Stimulated activated CD8-positive, alpha-beta memory T cell treated with anti-CD3 and anti-CD28 coated beads, Interleukin-4, amount 100 ng/mL, for 1 hour (primary cell): ENCODE measurements around the gene CYP51A1.
"Not testable (repeated sequence)": the region's sequence is repeated elsewhere in the genome, so short reads cannot be mapped to it uniquely, and the experiment has no call there.

Experiments
- DNase-seq, 2 donors: peaks; one replicate each; pipeline ENCODE4 v3.0.0-alpha.2; 2020; ENCODE audit warnings: low read depth in 2 of 2, low spot score in 1 of 2

The CYP51A1 gene

DNA sequence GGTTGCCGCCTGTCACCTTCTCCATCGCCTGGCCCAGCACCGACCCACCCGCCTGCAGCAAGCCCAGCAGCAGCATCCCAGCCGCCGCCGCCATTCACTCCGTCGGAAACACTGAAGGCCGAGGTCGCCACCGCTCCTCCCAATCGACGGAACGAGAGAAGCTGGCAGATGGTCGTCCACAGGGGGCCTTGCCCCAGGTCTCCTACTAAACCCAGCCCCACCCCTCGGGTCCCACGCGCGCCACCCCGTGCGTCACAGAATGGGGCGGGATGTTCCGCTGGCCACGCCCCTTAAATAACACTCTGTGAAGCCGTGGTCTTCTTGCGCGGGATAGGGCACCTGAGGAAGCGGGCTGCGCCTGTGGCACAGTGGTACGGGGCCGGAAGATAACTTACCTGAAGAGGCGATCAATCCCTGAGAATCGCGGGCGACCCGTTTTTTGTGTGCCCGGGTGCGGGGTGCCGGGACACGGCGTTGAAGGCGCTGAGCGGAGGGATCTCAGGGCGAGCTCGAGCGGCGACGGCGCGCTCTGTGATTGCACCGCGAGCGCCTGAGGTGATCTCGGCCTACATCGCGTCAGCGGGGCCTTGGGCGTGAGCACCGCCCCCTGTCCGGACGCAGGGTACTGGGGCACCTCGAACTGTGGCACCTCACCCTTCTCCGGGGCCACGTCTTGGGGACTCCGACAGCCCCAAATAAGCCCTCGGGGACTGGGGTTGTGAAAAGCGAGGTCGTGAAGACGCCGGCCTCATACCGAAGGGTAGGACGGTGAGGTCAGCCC lies at the start of gene CYP51A1:
CYP51A1 (minus strand) TSS at position 207 of the 781 bp plus-strand sequence; CDS start at position 94, 113 bp downstream.
- DNase-seq: peak; percentile 90 to 92

DNA sequence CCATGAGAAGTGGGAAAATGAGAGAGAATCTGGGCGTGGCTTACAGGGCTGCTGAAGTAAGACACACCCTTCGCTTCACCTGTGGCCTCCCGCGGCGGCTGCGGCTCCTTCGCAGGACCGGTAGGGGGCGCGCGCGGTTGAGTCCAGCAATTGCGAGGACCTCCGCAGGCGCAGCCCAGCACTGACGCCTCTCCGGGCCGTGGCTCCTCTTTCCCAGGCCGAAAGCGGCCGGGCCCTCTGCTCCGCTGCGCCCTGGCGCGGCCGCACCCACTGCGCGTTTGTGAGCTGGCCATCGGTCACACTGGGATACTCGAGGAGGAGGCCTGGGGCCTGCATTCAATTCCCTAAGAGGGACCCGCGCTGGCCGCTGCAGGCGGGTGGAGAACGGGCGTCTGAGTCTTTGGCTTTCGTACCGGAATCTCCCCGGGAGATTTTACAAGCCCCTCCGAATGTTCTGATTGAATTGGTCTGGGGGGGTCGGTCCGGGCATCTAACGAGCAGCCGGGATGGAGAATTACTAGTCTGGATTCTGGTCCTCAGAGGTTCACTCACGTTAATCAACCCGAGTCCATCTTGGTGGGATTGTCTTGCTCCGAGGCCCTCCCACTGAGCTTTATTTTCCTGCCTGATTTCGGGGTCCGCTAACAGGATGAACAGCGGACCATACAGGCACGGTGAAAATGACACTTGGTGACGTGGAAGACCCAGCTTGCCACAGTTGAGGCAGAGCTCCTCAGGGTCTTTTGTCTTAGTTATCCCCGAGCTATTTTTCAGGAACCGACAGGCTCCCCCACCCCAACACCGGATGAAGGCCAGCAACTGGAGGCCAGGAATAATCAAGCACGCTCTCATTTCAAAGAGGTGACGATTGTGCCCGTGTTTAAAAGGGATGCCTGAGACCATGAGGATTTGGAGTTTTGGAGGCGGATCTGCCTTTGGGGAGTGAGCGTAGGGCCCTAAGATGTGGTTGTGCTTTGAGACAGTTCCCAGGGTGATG lies 44.9 kb upstream of the CYP51A1 start, which contains the start of gene LRRD1:
LRRD1 (minus strand) TSS at position 215 of the 997 bp plus-strand sequence. CDS start 13,940 bp downstream, outside the sequence.
- DNase-seq: peak; percentile 71 to 79

DNA sequence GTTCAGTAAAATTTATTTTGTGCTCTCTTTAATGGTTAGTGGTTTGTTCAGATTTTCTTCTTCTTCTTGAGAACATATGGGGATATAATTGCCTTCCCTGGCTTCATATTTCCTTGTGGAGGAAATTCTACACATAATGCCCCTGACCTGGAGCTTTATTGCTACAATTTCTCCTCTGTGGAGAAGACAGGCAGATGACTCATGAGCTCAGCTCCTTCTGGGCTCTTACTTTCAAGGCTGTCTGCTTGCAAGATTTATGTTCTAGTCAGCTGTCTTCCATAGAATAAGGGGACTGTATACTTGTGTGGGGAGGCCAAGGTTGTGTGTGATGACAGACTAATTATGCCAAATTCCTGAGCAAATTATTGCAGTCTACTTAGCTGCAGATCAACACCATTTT lies 43.1 kb upstream of the CYP51A1 start:
- no peak for DNase-seq

DNA sequence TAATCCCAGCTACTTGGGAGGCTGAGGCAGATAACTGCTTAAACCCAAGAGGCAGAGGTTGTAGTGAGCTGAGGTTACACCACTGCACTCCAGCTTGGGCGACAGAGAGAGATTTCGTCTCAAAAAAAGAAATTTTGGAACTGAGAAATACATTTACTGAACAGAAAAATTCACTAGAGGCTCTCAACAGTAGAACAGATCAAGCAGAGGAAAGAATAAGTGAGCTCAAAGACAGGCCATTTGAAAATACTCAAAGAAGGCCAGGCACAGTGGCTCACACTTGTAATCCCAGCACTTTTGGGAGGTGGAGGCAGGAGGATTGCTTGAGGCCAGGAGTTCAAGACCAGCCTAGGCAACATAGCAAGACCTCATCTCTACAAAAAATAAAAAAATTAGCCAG lies 35.3 kb upstream of the CYP51A1 start:
- DNase-seq: not testable (repeated sequence)

DNA sequence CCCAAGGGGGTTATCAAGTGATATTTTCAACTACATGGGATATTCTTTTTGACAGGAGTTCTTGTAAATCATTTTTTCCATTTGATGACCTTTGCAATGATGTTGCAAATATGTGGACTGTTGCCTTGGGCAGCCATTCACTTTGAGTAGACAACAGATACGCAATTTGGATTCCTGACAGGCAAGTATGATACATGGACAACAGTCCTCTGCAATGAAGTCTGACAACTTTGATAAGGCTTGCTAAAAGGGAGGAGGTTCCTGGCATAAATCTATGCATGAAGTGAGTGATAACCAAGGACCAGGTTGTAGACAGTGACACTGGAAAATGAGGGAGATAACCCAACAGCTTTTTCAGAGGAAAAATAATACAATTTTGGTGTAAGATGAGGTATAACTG lies 27.0 kb upstream of the CYP51A1 start:
- DNase-seq: no peak

DNA sequence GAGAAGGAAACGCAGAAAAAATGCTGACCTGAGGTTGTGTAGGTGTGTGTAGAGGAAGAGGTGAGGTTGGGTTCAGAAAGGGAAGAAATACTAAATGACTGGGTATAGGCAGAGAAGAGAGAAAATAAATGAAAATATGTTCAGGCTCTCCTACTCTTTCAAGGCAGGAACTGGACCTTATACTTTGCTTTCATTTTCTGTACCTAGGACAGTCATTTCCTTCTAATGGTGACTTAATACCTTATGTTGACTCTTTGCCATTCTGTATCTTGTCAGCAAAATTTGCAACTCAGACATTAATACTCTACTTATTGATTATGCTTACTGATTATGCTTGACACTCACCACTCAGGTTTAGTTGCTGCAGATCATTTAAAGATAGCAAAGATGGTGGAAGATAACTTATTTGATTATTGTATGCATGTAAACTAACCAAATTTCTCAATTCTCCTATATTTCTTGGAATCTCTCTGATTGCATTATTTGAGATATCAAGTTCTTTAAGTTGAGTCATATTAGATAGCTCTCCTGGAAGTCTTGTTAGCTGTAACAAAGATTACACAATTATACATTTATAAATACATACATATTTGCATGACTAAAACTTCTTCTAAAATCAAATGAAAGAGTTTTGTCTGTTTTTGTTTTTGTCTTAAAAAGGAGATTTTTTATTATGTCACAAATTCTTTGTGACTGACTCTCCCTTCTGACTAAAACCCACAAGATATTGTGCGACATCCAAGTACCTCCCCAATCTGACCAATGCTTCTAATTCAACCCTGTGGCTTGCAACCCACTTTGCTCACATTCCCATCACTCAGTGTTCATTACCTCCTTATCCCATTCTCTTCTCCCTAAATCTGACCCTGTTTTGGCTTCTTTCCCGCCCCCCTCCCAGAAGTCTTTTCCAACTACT lies 24.6 kb upstream of the CYP51A1 start:
- no peak for DNase-seq

DNA sequence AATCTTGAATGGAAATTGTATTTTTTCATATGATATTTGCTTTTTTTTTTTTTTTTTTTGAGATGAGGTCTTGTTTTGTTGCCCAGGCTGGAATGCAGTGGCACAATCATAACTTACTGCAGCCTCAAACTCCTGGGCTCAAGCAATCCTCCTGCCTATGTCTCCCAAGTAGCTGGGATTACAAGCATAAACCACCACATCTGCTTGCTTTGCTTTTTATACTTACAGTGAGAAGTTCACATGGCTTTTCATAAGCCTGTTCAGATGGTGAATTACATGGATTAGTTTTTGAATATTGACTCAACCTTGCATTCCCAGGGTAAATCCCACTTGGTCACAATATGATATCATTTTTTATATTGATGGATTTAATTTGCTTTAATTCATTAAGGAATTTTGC lies 22.7 kb upstream of the CYP51A1 start:
- DNase-seq: no peak

DNA sequence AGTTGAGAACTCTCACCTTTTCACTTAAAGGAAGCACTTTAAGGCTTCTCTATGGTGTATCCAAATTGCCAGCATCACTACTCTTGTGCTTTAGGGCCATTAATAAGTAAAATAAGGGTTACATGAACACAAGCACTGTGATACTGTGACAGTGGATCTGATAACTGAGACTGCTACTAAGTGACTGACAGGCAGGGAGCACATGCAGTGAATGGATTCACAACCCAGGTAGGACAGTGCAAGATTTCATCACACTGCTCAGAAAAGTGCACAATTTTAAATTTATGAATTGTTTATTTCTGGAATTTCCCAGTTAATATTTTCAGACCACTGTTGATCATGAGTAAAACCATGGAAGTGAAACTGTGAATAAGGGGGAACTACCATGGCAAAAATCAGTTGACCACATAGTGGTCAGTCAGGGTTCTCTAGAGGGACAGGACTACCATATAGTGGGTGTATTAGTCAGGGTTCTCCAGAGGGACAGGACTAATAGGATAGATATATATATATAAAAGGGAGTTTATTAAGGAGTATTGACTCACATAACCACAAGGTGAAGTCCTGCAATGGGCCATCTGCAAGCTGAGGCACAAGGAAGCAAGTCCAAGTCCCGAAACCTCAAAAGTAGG lies 20.9 kb upstream of the CYP51A1 start:
- DNase-seq: no peak

DNA sequence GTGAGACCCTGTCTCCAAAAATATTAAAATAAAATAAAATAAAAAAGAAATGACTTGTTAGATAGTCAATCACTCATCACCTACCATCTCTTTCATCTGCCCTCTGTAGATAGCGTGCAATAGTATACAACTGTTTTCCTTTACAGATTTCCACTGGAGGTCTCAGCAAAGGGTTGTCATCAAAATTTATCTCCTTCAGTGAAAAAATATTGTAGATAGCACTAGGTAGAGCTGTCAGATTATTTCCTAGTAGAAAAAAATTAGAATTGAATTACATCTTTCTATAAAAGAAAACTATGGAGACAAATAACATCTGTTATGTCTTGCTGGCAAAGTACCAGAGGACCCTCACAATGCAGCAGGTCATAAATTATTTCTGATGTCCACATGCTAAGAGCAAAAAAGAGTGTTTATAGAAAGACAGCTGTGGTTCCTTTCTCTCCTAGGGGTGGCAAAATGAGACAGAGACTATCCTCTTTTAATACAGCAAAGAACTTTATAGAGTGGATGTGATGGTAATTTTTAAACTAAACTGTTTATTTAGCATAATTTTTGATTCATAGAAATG lies 16.3 kb upstream of the CYP51A1 start:
- no peak for DNase-seq

DNA sequence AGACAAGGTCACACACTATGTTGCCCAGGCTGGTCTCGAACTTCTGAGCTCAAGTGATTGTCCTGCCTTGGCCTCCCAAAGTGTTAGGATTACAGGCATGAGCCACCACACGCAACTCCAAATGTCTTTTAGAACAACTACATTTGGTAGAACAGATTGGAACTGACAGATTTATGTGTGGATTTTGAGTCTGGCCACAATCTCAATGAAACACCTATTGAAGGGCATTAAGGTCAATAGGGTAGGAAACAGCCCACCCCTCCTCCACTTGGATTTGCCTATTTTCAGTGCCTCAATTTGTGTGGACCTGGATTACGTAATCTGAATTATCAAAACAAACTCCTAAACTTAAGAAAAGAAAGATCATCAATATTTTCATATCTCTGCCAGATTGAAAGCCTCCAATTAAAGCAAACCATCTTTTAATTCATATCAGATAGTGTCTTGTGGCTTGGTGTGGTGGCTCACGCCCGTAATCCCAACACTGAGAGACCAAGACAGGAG lies 15.5 kb upstream of the CYP51A1 start:
- DNase-seq: no peak

DNA sequence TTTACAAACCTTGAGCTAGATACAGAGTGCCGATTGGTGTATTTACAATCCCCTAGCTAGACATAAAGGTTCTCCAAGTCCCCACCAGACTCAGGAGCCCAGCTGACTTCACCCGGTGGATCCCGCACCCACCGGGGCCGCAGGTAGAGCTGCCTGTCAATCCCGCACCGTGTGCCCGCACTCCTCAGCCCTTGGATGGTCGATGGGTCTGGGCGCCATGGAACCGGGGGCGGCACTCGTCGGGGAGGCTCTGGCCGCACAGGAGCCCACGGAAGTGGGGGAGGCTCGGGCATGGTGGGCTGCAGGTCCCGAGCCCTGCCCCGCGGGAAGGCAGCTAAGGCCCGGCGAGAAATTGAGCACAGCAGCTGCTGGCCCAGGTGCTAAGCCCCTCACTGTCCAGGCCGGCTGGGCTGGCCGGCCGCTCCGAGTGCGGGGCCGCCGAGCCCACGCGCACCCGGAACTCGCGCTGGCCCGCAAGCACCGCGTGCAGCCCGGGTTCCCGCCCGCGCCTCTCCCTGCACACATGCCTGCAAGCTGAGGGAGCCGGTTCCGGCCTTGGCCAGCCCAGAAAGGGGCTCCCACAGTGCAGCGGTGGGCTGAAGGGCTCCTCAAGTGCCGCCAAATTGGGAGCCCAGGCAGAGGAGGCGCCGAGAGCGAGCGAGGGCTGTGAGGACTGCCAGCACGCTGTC lies 9.1 kb upstream of the CYP51A1 start:
- not testable (repeated sequence) for DNase-seq

DNA sequence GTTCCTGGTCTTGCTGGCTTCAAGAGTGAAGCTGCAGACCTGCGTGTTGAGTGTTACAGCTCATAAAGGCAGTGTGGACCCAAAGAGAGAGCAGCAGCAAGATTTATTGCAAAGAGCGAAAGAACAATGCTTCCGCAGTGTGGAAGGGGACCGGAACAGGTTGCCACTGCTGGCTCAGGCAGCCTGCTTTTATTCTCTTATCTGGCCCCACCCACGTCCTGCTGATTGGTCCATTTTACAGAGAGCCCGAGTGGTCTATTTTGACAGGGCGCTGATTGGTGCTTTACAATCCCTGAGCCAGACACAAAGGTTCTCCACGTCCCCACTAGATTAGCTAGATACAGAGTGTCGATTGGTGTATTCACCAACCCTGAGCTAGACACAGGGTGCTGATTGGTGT lies 8.5 kb upstream of the CYP51A1 start:
- not testable (repeated sequence) for DNase-seq

DNA sequence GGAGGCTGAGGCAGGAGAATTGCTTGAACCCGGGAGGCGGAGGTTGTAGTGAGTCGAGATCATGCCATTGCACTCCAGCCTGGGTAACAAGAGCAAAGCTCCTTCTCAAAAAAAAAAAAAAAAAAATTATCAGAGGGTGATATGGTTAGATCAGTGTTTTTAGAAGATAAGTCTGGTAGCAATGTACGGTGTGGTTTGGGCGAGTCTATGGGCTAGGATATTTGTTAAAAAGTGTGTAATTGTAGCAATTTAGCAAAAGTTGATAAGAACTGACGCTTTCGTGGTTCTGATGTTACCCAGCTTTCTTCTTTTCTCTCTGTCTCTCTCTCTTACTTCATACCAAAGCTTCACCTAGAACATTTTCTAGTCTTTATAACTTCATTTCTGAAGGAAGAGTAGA lies 6.9 kb upstream of the CYP51A1 start:
- no peak for DNase-seq

DNA sequence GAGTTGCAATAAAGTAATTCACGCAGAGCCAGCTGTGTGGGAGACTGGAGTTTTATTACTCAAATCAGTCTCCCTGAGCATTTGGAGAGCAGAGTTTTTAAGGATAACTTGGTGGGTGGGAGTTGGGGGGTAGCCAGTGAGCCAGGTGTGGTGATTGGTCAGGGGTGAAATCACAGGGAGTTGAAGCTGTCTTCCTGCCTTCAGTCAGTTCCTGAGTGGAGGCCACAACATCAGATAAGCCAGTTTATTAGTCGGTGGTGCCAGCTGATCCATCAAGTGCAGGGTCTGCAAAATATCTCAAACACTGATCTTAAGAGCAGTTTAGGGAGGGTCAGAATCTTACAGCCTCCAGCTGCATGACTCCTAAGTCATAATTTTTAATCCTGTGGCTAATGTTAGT lies 3.3 kb upstream of the CYP51A1 start:
- no peak for DNase-seq

DNA sequence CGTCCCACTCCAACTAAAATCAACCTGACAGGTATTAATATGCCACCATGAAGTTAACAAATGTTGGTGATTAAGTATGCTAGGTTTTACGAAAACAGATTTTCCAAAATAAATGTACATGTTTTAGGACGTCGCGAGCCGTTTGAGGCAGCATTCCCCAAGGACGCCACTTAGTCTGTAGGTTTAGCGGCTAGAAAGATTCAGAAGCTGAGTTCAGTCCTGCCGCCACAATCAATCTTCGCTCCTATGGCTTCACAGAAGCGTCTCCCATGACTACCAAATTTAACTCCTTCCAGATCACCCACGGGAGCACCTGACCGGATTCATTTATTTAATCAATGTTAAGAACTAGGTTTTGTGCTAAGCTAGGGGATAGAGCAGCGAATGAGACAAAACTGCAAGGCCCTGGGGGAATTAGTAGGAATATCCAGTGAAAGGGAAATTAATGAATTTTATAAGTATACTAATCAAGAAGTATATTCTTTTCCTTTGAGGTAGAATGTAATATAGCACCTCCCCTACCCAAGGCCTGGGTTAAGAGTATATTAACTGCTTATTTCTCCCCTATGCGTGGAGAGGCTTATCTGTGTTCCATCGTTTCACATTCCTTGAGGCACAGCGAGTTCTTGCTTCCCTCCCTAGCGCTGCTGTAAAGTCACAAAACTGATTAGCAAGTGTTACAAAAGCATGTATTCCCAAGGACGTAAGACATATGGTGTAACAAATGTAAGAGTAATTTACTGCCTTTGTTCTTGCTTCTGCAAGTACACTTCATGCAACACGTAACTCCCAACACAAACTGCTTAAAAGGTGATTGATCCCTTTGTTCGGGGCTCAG lies 994 bp upstream of the CYP51A1 start:
- no peak for DNase-seq

DNA sequence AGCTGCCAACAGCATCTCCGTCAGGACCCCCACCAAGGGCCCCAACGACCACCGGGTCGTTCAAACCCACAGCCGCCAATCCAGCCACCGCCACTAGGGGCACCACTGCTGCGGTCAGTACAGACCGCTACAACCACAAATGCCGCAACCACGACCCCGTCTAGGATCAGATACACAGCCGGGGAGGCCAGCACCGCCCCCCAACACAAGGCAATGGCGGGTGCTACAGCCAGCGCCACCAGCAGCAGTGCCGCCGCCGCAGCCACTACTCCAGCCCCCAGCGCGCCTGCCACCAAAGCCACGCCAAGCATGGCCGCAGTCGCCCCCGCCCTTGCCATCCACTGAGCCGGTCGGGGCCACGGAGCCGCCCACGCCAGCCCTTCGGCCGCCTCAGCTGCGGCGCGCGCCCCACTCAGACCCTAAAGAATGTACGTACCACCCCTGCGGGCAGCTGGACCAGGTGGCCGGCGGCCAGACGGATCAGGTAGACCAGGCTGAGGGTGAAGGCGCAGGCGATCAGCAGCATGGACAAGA lies 473 bp downstream of the CYP51A1 start:
- peak; percentile 21 to 40 for DNase-seq

DNA sequence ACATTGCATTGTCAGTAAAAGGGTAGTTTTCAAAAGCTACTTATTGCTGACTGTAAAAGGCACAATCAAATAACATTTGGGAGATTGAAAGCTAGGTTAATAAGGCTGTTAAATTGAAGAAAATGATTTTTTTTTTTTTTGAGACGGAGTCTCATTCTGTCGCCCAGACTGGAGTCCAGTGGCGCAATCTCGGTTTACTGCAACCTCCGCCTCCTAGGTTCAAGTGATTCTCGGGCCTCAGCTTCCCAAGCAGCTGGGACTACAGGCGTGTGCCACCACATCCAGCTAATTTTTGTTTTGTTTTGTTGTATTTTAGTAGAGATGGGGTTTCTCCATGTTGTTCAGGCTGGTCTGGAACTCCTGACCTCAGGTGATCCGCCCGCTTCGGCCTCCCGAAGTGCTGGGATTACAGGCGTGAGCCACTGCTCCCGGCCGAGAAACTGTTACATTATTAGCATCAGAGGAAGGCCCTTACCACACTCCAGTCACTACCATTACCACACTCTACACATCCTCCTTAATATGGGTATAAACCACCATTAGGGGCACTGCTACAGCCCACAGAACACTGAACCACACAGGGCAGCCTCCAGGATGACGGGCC lies 1.0 kb downstream of the CYP51A1 start:
- no peak for DNase-seq
